Loucy (cell line): ENCODE measurements around the gene EN2.

Experiments
- H2AFZ ChIP-seq: fragments of 200-600 bp; sonication (generic); 2 replicates; pipeline ENCODE4 v1.6.0; 2016; ENCODE audit warnings: antibody characterized with exemption, mild to moderate bottlenecking, low read length, moderate library complexity
- H3F3A ChIP-seq: fragments of 200-600 bp; 2 replicates; pipeline ENCODE4 v1.6.0; 2016; ENCODE audit warnings: antibody characterized with exemption, low read depth, mild to moderate bottlenecking
- H3K27me3 ChIP-seq: fragments of 200-600 bp; sonication (generic); 2 replicates; pipeline ENCODE4 v1.6.1; 2014; ENCODE audit warnings: low read length, mild to moderate bottlenecking; ENCODE audit not compliant: insufficient read depth, poor library complexity, severe bottlenecking
- H3K36me3 ChIP-seq: fragments of 200-600 bp; sonication (generic); 2 replicates; pipeline ENCODE4 v1.6.1; 2016; ENCODE audit warnings: low read length; ENCODE audit not compliant: insufficient read depth
- H3K4me1 ChIP-seq: fragments of 200-600 bp; sonication (generic); 2 replicates; pipeline ENCODE4 v1.5.1; 2014; ENCODE audit warnings: low read length, mild to moderate bottlenecking; ENCODE audit not compliant: insufficient read depth, poor library complexity, severe bottlenecking
- H3K4me2 ChIP-seq: fragments of 200-600 bp; sonication (generic); 2 replicates; pipeline ENCODE4 v1.6.0; 2014; ENCODE audit warnings: antibody characterized with exemption, low read length, low read depth, mild to moderate bottlenecking; ENCODE audit not compliant: poor library complexity, severe bottlenecking
- H3K4me3 ChIP-seq: fragments of 200-600 bp; sonication (generic); 2 replicates; pipeline ENCODE4 v1.5.1; 2014; ENCODE audit warnings: low read length, mild to moderate bottlenecking, mixed read lengths; ENCODE audit not compliant: poor library complexity, severe bottlenecking
- H3K79me2 ChIP-seq: fragments of 200-600 bp; sonication (generic); 2 replicates; pipeline ENCODE4 v1.6.1; 2014; ENCODE audit warnings: low read length; ENCODE audit not compliant: insufficient read depth
- H3K9ac ChIP-seq: fragments of 200-600 bp; sonication (generic); 2 replicates; pipeline ENCODE4 v1.6.0; 2014; ENCODE audit warnings: mild to moderate bottlenecking, low read depth, low read length, moderate library complexity; ENCODE audit not compliant: poor library complexity, severe bottlenecking
- H3K9me2 ChIP-seq: fragments of 200-600 bp; sonication (generic); replicated peaks from 2 replicates; pipeline ENCODE4 v1.6.1; 2016; ENCODE audit warnings: low read depth, low read length, mixed read lengths
- H3K9me3 ChIP-seq: fragments of 200-600 bp; sonication (generic); 2 replicates; pipeline ENCODE4 v1.6.1; 2014; ENCODE audit warnings: mild to moderate bottlenecking, antibody characterized with exemption, low read length, low read depth; ENCODE audit not compliant: insufficient read depth
- H4K20me1 ChIP-seq: fragments of 200-600 bp; sonication (generic); 2 replicates; pipeline ENCODE4 v1.6.0; 2014; ENCODE audit warnings: antibody characterized with exemption, low read length, mild to moderate bottlenecking; ENCODE audit not compliant: insufficient read depth, poor library complexity, severe bottlenecking
- CTCF ChIP-seq: fragments of 200-600 bp; sonication (generic); conservative IDR thresholded peaks from 2 replicates; pipeline ENCODE4 v1.5.1; 2014; ENCODE audit warnings: mild to moderate bottlenecking, antibody characterized with exemption, low read length
- EZH2phosphoT487 ChIP-seq: fragments of 200-600 bp; IDR thresholded peaks from 2 replicates; pipeline ENCODE4 v1.6.1; 2018; ENCODE audit warnings: antibody characterized with exemption, mild to moderate bottlenecking, moderate library complexity, borderline replicate concordance

EN2 gene

DNA sequence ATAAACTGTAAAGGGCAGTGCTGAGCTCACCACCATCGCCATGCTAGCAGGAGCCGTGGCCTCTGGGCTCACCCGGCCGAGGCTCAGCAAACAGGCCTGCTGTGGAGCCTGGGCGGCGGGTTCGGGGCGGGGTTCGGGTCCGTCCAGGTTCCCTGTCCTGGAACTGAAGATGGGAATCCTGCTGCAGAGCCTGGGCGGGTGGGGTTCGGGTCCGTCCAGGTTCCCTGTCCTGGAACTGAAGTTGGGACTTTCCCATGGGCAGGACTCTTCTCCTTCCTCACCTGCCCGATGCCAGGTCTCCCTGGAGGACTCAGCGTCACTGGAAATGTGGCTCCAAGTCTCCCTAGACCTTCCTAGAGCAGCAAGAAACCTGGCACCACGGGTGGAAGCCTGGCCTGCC lies 36.6 kb downstream of the EN2 start:
- Histone ChIP-seq H3K36me3 (no peaks in the 10 kb centered on the region), H3K4me3 (no peak overlapping the region), H3K79me2 (no peaks in the 10 kb centered on the region), H3K4me1 (peaks cover 8% of the 10 kb centered on the region), H3K27me3 (no peaks in the 10 kb centered on the region), H3K4me2 (no peak overlapping the region), H3K9me2 (no peaks in the 10 kb centered on the region), H3K9me3 (no peaks in the 10 kb centered on the region), H3F3A (no peaks in the 10 kb centered on the region), H3K9ac (no peak overlapping the region), H4K20me1 (no peaks in the 10 kb centered on the region), H2AFZ (no peak overlapping the region)
- TF ChIP-seq CTCF (no peak), EZH2phosphoT487 (no peak)

- Histone ChIP-seq H3K9me3 (no peaks in the 10 kb centered on the region), H3K4me2 (peak overlapping the region; percentile 10), H3K36me3 (no peaks in the 10 kb centered on the region), H3F3A (no peaks in the 10 kb centered on the region), H3K9me2 (no peaks in the 10 kb centered on the region), H4K20me1 (no peaks in the 10 kb centered on the region), H3K79me2 (no peaks in the 10 kb centered on the region), H3K4me1 (peaks cover 8% of the 10 kb centered on the region), H3K9ac (no peak overlapping the region), H3K4me3 (no peak overlapping the region), H3K27me3 (no peaks in the 10 kb centered on the region), H2AFZ (no peak overlapping the region)
- TF ChIP-seq CTCF (no peak), EZH2phosphoT487 (no peak)
Measured at GRCh38 chr7:155495440-155496248, 37.7 kb downstream of the EN2 start.

DNA sequence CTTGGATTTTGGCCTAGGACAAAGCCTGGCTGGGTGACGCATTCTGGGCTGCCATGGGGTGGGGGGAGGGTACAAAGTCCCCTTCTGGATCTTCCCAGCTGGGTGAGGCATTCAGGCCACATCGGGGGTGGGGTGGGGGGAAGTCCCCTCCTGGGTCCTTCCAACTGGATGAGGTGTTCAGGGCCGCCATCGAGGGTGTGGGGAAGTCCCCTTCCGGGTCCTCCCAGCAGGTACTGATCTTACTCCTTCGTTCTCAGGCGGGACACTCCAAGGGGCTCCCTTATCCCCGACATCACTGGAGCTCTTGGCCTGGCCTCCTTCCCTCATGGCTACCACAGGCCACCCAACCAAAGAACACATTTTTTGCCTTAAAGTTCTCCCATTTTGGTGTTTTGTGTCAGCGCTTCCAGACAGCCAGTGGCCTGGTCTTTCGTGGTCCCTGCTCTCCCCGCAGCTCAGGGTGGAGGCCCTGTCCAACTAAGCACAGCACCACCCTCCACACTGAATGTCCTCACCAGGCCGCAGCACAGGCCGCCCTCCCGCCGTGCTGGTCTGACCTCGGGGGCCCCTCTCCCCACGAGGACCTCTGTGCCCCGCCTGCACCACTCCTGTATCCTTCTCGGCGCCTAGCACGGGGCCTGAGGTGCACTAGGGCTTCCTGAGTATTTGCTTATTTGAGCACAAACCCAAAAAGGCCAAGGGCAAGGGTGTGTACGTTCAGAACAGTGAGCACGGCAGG lies 38.5 kb downstream of the EN2 start:
- Histone ChIP-seq H3K9me2 (no peaks in the 10 kb centered on the region), H3K4me3 (no peak overlapping the region), H3K27me3 (no peaks in the 10 kb centered on the region), H2AFZ (no peak overlapping the region), H3K9ac (no peak overlapping the region), H3K4me2 (peak overlapping the region; percentile 10), H3K4me1 (peaks cover 8% of the 10 kb centered on the region), H4K20me1 (no peaks in the 10 kb centered on the region), H3K9me3 (no peaks in the 10 kb centered on the region), H3F3A (no peaks in the 10 kb centered on the region), H3K36me3 (no peaks in the 10 kb centered on the region), H3K79me2 (no peaks in the 10 kb centered on the region)
- TF ChIP-seq EZH2phosphoT487 = no peak
